ENCODE results near the gene FBXO5. TPM values are rescaled to one million over a fixed set of nuclear protein-coding genes. Genes with fewer than 3 reads are reported as not detected.

FBXO5 gene
- total and polyA plus RNA-seq, 9 of the 15 experiments (the other 6 are each of a cell fraction or from before 2014, with no cell fraction given): 17.8 to 89.3 (median 62.9) TPM

GRCh38 chr6:153002613-153003365 lies 19.9 kb upstream of the FBXO5 start, which contains the start of gene MTRF1L (continued):
- no peak for TF ChIP-seq ETV5 (CRISPR knock-in tag; IDR thresholded peaks at IDR 0.05; ENCODE audit: low read depth)
- no peak for TF ChIP-seq SMC3 (conservative IDR thresholded peaks at IDR 0.05; ENCODE audit: insufficient read depth, low read depth, low read length)
- TF ChIP-seq ELF4 (CRISPR knock-in tag; IDR thresholded peaks at IDR 0.05): 0 out of 2 replicates have a peak, but pooled peaks have one; percentile 13
- no peak for TF ChIP-seq ZNF609 (CRISPR knock-in tag; IDR thresholded peaks at IDR 0.05; ENCODE audit: borderline replicate concordance)
- TF ChIP-seq AFF4 (CRISPR knock-in tag; IDR thresholded peaks at IDR 0.05): peak; percentile 66
- TF ChIP-seq DDX20 (tag; IDR thresholded peaks at IDR 0.05; ENCODE audit: low read depth): no peak
- peak; percentile 53; the same call in 1 of the 2 replicates for TF ChIP-seq GATA2 (CRISPR knock-in tag; IDR thresholded peaks at IDR 0.05)
- TF ChIP-seq ZNF444 (CRISPR knock-in tag; IDR thresholded peaks at IDR 0.05): no peak
- no peak for TF ChIP-seq FOXK1 (CRISPR knock-in tag; IDR thresholded peaks at IDR 0.05; ENCODE audit: borderline replicate concordance)
- 0 out of 2 replicates have a peak, but pooled peaks have one; percentile 50 for TF ChIP-seq THRB (CRISPR knock-in tag; conservative IDR thresholded peaks at IDR 0.05)
- no peak for TF ChIP-seq TEAD2 (tag; IDR thresholded peaks at IDR 0.05)
- no peak for TF ChIP-seq ZBTB8A (IDR thresholded peaks at IDR 0.05; ENCODE audit: partially characterized antibody)
- TF ChIP-seq BRF2 (IDR thresholded peaks at IDR 0.05; ENCODE audit: borderline replicate concordance, insufficient read depth, insufficient read length): no peak
- TF ChIP-seq MAZ (CRISPR knock-in tag; conservative IDR thresholded peaks at IDR 0.05 in 1 of 2, IDR thresholded peaks at IDR 0.05 in 1 of 2): peak in 1 of 2 experiments; percentile 88; a peak in 3 of 4 replicates
- no peak for TF ChIP-seq MYNN (IDR thresholded peaks at IDR 0.05)
- TF ChIP-seq MYNN (CRISPR knock-in tag; IDR thresholded peaks at IDR 0.05): no peak
